ENCODE measurements around the gene STARD13. TPM values are rescaled to one million over a fixed set of nuclear protein-coding genes. Genes with fewer than 3 reads are reported as not detected.
A peak's percentile ranks its signal among the peaks of the same experiment; 100 is the strongest.

The STARD13 gene
- total RNA-seq, 1 experiment from 2014 or later, result 2.1 TPM

DNA sequence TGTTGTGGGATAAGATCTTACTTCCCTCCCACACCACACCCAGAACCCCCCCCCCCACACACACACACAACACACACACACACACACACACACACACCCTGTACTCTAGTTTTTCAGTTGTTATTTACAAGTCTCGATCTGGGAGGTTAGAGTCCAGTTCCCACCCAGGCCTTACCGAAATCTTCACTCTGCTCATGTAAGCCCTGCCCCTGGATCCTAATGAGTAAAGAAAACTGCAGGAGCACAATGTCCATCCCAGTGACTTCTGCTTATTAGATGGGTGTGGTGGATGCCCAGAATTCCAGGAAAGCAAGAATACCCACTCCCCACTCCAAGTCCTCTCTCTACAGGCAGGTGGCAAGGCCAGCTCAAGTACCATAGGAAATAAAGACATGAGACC, 23.0 kb downstream of the STARD13 start:
- peak overlapping the region in 1 of 3 experiments; percentile 31; a peak in 1 of 7 replicates for H3K27ac Mint-ChIP-seq
- Histone ChIP-seq H3K9me3 (ENCODE audit: control insufficient read depth, low read depth, low read length) (no peaks in the 10 kb centered on the region), H3T11ph (ENCODE audit: low read length) (no peak overlapping the region), H2BK20ac (ENCODE audit: low read depth, low read length, poor library complexity, severe bottlenecking) (no peak overlapping the region), H3K14ac (ENCODE audit: insufficient read depth, low read length) (no peak overlapping the region), H2BK12ac (ENCODE audit: insufficient read length, low read depth, low read length) (no peak overlapping the region), H4K20me1 (ENCODE audit: control insufficient read depth, insufficient read depth, insufficient read length) (no peaks in the 10 kb centered on the region), H3K56ac (ENCODE audit: insufficient read length, low read depth, low read length) (no peak overlapping the region), H2BK15ac (ENCODE audit: low read depth, low read length) (no peak overlapping the region), H3K27ac (ENCODE audit: insufficient read length, low read depth, low read length) (no peak overlapping the region), H3K4me1 (ENCODE audit: insufficient read depth, low read length) (peaks cover 13% of the 10 kb centered on the region; the same call in 1 of the 2 replicates), H2AK5ac (ENCODE audit: insufficient read length, low read length) (no peak overlapping the region), H2AFZ (ENCODE audit: low read length) (no peak overlapping the region), H4K8ac (replicated peaks; ENCODE audit: insufficient read length, low read depth, low read length) (no peak overlapping the region), H3K79me2 (ENCODE audit: insufficient read depth, low read length) (no peaks in the 10 kb centered on the region; the same call in 1 of the 2 replicates), H3K27me3 (ENCODE audit: insufficient read depth, low read length) (no peaks in the 10 kb centered on the region), H3K4me2 (ENCODE audit: insufficient read depth, insufficient read length, low read length) (no peak overlapping the region), H2BK5ac (ENCODE audit: insufficient read length, low read length) (no peak overlapping the region), H3K23me2 (ENCODE audit: insufficient read length, low read depth, low read length, poor library complexity, severe bottlenecking) (no peaks in the 10 kb centered on the region), H3K23ac (ENCODE audit: insufficient read length, low read depth, low read length) (no peak overlapping the region), H2BK120ac (ENCODE audit: low read depth, low read length, poor library complexity, severe bottlenecking) (no peak overlapping the region), H3K79me1 (ENCODE audit: insufficient read depth, low read depth, low read length, poor library complexity, severe bottlenecking) (no peaks in the 10 kb centered on the region), H3K4ac (ENCODE audit: low read depth, low read length) (no peak overlapping the region), H3K9ac (ENCODE audit: extremely low read depth, insufficient read length, low read length) (no peak overlapping the region), H4K5ac (ENCODE audit: insufficient read length, low read depth, low read length) (no peak overlapping the region), H3K18ac (ENCODE audit: insufficient read length, low read depth, low read length) (no peak overlapping the region), H4K91ac (ENCODE audit: insufficient read length, low read depth, low read length) (no peak overlapping the region)
- H3K36me3 Mint-ChIP-seq (ENCODE audit: insufficient read depth in 1 of 3, low read depth in 3 of 3), result peaks cover 0 to 1% (median 0%) of the 10 kb centered on the region in 3 experiments; a peak in 1 of 7 replicates
- no peak overlapping the region for H3K4me3 Mint-ChIP-seq
- H3K9me3 Mint-ChIP-seq, result no peaks in the 10 kb centered on the region
- no peak for DNase-seq
- H3K27me3 Mint-ChIP-seq (ENCODE audit: low read depth), result no peaks in the 10 kb centered on the region
- H3K4me1 Mint-ChIP-seq, result peaks cover 32 to 51% of the 10 kb centered on the region in 2 experiments
- TF ChIP-seq, protein P1, sequence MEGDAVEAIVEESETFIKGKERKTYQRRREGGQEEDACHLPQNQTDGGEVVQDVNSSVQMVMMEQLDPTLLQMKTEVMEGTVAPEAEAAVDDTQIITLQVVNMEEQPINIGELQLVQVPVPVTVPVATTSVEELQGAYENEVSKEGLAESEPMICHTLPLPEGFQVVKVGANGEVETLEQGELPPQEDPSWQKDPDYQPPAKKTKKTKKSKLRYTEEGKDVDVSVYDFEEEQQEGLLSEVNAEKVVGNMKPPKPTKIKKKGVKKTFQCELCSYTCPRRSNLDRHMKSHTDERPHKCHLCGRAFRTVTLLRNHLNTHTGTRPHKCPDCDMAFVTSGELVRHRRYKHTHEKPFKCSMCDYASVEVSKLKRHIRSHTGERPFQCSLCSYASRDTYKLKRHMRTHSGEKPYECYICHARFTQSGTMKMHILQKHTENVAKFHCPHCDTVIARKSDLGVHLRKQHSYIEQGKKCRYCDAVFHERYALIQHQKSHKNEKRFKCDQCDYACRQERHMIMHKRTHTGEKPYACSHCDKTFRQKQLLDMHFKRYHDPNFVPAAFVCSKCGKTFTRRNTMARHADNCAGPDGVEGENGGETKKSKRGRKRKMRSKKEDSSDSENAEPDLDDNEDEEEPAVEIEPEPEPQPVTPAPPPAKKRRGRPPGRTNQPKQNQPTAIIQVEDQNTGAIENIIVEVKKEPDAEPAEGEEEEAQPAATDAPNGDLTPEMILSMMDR (conservative IDR thresholded peaks at IDR 0.05), result no peak
- no CpG with 5 or more reads among the region's 2 CpGs for WGBS (ENCODE audit: extremely low coverage, insufficient read length, low lambda C conversion rate)

Measured in H9 (cell line).